GM12878 (cell line): ENCODE measurements around the gene E2F2. TPM values are rescaled to one million over a fixed set of nuclear protein-coding genes. Genes with fewer than 3 reads are reported as not detected.

Experiments
- FOS ChIP-seq: IDR thresholded peaks from 3 replicates; pipeline ENCODE4 v1.6.1; 2011; ENCODE audit warnings: borderline replicate concordance; ENCODE audit not compliant: insufficient read length; ENCODE audit errors: extremely low read depth
- GABPA ChIP-seq: IDR thresholded peaks from 2 replicates; pipeline ENCODE4 v1.6.1; 2014; ENCODE audit warnings: antibody characterized with exemption, low read depth, mild to moderate bottlenecking, inconsistent platforms
- MEF2A ChIP-seq: IDR thresholded peaks from 2 replicates; pipeline ENCODE4 v1.6.1; 2011; ENCODE audit warnings: low read depth, mild to moderate bottlenecking, low read length, moderate library complexity; ENCODE audit not compliant: insufficient read depth
- NR2C1 ChIP-seq: fragments of 450-650 bp; IDR thresholded peaks from 2 replicates; pipeline ENCODE4 v1.6.1; 2017; ENCODE audit warnings: antibody characterized with exemption, mild to moderate bottlenecking, moderate library complexity
- POLR2A ChIP-seq: IDR thresholded peaks from 2 replicates; pipeline ENCODE4 v1.6.1; 2011; ENCODE audit warnings: low read depth, mild to moderate bottlenecking, low read length
- POU2F2 ChIP-seq: IDR thresholded peaks from 3 replicates; pipeline ENCODE4 v1.6.1; 2011; ENCODE audit warnings: low read depth, mild to moderate bottlenecking, low read length, borderline replicate concordance
- RAD51 ChIP-seq: fragments of 450-650 bp; IDR thresholded peaks from 2 replicates; pipeline ENCODE4 v1.6.1; 2016; ENCODE audit warnings: moderate library complexity, mild to moderate bottlenecking, inconsistent platforms
- SIN3A ChIP-seq: IDR thresholded peaks from 2 replicates; pipeline ENCODE4 v1.6.1; 2012; ENCODE audit warnings: low read depth, low read length, improper control_type of control experiment
- SMC3 ChIP-seq: IDR thresholded peaks from 2 replicates; pipeline ENCODE4 v1.6.1; 2011; ENCODE audit warnings: low read length, improper control_type of control experiment, borderline replicate concordance
- STAT1 ChIP-seq: fragments of 450-650 bp; conservative IDR thresholded peaks from 2 replicates; pipeline ENCODE4 v1.6.1; 2014; ENCODE audit warnings: antibody characterized with exemption, mild to moderate bottlenecking
- STAT3 ChIP-seq: IDR thresholded peaks from 2 replicates; pipeline ENCODE4 v1.6.1; 2011; ENCODE audit warnings: low read depth, low read length, improper control_type of control experiment
- polyA plus RNA-seq, 11 experiments: library from polyadenylated mRNA; depleted of rRNA in 4 of 11; unstranded in 6 of 11; stranded (reverse) in 5 of 11; fragments of >200 nt; fragmentation: Nextera tagmentation in 4 of 11; fragmentation: Illumina TruSeq in 1 of 11; extraction: Ambion mirVana in 4 of 11; extraction: Trizol in 1 of 11; gene quantifications; 1 replicate in 1 of 11; 2 replicates in 10 of 11; pipeline versions ENCODE4 v1.2.1 to v1.2.3, GENCODE V29; 2011 to 2016; ENCODE audit warnings: inconsistent platforms in 2 of 11, missing spikeins in 2 of 11, low read depth in 1 of 11
- total RNA-seq, 4 experiments: library from RNA; depleted of rRNA in 3 of 4; stranded (reverse); fragments of >200 nt in 3 of 4; fragmentation: Illumina TruSeq in 1 of 4; extraction: Trizol in 1 of 4; gene quantifications; 2 replicates each; pipeline versions ENCODE4 v1.2.1 to v1.2.3, GENCODE V29; 2013 to 2021
- TF ChIP-seq, protein P1 (sequence below), 3 experiments: IDR thresholded peaks in 2 of 3; conservative IDR thresholded peaks in 1 of 3; 2 replicates each; pipeline ENCODE4 v1.5.1; 2011; ENCODE audit warnings: low read depth in 3 of 3, low read length in 3 of 3, mild to moderate bottlenecking in 3 of 3, control low read depth in 2 of 3, moderate library complexity in 2 of 3, inconsistent platforms in 1 of 3, mixed read lengths in 1 of 3; ENCODE audit not compliant: control insufficient read depth in 2 of 3, insufficient read depth in 1 of 3; ENCODE audit errors: extremely low read depth in 1 of 3
- TF ChIP-seq, protein P2 (sequence below): fragments of 450-650 bp; IDR thresholded peaks from 2 replicates; pipeline ENCODE4 v1.6.1; 2017; ENCODE audit warnings: low read depth, mild to moderate bottlenecking, moderate library complexity
- TF ChIP-seq, protein P3 (sequence below): IDR thresholded peaks from 2 replicates; pipeline ENCODE4 v1.6.1; 2012; ENCODE audit warnings: low read depth, low read length, improper control_type of control experiment
- TF ChIP-seq, protein P4 (sequence below): fragments of 450-650 bp; IDR thresholded peaks from 2 replicates; pipeline ENCODE4 v1.6.1; 2016; ENCODE audit warnings: mild to moderate bottlenecking, moderate library complexity, borderline replicate concordance
- TF ChIP-seq, protein P5 (sequence below): IDR thresholded peaks from 2 replicates; pipeline ENCODE4 v1.6.1; 2011; ENCODE audit warnings: low read depth, mild to moderate bottlenecking, low read length, moderate library complexity, borderline replicate concordance; ENCODE audit errors: extremely low read depth
- TF ChIP-seq, protein P6 (sequence below): IDR thresholded peaks from 2 replicates; pipeline ENCODE4 v1.6.1; 2012; ENCODE audit warnings: low read length, inconsistent platforms
- TF ChIP-seq, protein P7 (sequence below): fragments of 450-650 bp; IDR thresholded peaks from 2 replicates; pipeline ENCODE4 v1.6.1; 2016; ENCODE audit warnings: mild to moderate bottlenecking

Gene E2F2
- total and polyA plus RNA-seq, 10 of the 15 experiments (the other 5 are each of a cell fraction or from before 2014, with no cell fraction given): 3.8 to 27.2 (median 14.6) TPM

DNA sequence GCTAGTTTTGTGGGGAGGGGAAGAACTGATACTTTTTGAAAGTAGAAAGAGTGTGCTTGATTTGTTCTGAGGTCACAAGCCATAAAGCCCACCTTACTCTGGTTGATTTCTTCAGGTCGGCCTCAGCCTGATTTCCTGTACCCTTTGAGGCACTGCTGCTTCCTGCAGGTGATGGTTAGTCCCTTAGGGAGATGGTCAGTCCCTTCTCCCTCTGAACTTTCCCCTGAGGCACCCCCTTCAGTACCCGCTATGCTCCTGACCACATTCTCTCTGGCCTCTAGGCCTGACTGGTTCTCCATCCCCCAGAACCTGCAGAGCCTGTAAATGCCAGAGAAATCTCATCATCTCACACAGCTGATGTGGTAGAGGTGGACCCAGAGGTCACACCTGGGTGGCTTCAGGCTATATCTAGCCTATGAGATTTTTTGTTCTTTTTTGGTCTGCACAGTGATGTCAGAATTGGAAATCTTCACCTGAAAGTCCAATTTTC is 43.3 kb upstream of the E2F2 start (continued):
- TF ChIP-seq, protein P1, sequence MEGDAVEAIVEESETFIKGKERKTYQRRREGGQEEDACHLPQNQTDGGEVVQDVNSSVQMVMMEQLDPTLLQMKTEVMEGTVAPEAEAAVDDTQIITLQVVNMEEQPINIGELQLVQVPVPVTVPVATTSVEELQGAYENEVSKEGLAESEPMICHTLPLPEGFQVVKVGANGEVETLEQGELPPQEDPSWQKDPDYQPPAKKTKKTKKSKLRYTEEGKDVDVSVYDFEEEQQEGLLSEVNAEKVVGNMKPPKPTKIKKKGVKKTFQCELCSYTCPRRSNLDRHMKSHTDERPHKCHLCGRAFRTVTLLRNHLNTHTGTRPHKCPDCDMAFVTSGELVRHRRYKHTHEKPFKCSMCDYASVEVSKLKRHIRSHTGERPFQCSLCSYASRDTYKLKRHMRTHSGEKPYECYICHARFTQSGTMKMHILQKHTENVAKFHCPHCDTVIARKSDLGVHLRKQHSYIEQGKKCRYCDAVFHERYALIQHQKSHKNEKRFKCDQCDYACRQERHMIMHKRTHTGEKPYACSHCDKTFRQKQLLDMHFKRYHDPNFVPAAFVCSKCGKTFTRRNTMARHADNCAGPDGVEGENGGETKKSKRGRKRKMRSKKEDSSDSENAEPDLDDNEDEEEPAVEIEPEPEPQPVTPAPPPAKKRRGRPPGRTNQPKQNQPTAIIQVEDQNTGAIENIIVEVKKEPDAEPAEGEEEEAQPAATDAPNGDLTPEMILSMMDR (IDR thresholded peaks at IDR 0.05 in 2 of 3, conservative IDR thresholded peaks at IDR 0.05 in 1 of 3; ENCODE audit: control insufficient read depth in 2 of 3, extremely low read depth in 1 of 3, insufficient read depth in 1 of 3, low read depth in 3 of 3, low read length in 3 of 3): no peak
- TF ChIP-seq POLR2A (no peak), FOS (no peak), NR2C1 (peak; percentile 16; the same call in 1 of the 2 replicates), STAT1 (no peak), RAD51 (no peak), GABPA (0 out of 2 replicates have a peak, but pooled peaks have one; percentile 8), MEF2A (peak; percentile 87), SIN3A (no peak), SMC3 (no peak), STAT3 (no peak), POU2F2 (no peak)
- TF ChIP-seq, protein P2, sequence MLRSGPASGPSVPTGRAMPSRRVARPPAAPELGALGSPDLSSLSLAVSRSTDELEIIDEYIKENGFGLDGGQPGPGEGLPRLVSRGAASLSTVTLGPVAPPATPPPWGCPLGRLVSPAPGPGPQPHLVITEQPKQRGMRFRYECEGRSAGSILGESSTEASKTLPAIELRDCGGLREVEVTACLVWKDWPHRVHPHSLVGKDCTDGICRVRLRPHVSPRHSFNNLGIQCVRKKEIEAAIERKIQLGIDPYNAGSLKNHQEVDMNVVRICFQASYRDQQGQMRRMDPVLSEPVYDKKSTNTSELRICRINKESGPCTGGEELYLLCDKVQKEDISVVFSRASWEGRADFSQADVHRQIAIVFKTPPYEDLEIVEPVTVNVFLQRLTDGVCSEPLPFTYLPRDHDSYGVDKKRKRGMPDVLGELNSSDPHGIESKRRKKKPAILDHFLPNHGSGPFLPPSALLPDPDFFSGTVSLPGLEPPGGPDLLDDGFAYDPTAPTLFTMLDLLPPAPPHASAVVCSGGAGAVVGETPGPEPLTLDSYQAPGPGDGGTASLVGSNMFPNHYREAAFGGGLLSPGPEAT: no peak; the same call in 1 of the 2 replicates
- TF ChIP-seq, protein P3, sequence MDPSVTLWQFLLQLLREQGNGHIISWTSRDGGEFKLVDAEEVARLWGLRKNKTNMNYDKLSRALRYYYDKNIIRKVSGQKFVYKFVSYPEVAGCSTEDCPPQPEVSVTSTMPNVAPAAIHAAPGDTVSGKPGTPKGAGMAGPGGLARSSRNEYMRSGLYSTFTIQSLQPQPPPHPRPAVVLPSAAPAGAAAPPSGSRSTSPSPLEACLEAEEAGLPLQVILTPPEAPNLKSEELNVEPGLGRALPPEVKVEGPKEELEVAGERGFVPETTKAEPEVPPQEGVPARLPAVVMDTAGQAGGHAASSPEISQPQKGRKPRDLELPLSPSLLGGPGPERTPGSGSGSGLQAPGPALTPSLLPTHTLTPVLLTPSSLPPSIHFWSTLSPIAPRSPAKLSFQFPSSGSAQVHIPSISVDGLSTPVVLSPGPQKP: no peak
- TF ChIP-seq, protein P4, sequence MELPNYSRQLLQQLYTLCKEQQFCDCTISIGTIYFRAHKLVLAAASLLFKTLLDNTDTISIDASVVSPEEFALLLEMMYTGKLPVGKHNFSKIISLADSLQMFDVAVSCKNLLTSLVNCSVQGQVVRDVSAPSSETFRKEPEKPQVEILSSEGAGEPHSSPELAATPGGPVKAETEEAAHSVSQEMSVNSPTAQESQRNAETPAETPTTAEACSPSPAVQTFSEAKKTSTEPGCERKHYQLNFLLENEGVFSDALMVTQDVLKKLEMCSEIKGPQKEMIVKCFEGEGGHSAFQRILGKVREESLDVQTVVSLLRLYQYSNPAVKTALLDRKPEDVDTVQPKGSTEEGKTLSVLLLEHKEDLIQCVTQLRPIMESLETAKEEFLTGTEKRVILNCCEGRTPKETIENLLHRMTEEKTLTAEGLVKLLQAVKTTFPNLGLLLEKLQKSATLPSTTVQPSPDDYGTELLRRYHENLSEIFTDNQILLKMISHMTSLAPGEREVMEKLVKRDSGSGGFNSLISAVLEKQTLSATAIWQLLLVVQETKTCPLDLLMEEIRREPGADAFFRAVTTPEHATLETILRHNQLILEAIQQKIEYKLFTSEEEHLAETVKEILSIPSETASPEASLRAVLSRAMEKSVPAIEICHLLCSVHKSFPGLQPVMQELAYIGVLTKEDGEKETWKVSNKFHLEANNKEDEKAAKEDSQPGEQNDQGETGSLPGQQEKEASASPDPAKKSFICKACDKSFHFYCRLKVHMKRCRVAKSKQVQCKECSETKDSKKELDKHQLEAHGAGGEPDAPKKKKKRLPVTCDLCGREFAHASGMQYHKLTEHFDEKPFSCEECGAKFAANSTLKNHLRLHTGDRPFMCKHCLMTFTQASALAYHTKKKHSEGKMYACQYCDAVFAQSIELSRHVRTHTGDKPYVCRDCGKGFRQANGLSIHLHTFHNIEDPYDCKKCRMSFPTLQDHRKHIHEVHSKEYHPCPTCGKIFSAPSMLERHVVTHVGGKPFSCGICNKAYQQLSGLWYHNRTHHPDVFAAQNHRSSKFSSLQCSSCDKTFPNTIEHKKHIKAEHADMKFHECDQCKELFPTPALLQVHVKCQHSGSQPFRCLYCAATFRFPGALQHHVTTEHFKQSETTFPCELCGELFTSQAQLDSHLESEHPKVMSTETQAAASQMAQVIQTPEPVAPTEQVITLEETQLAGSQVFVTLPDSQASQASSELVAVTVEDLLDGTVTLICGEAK: no peak
- TF ChIP-seq, protein P5, sequence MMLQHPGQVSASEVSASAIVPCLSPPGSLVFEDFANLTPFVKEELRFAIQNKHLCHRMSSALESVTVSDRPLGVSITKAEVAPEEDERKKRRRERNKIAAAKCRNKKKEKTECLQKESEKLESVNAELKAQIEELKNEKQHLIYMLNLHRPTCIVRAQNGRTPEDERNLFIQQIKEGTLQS: no peak
- TF ChIP-seq, protein P6, sequence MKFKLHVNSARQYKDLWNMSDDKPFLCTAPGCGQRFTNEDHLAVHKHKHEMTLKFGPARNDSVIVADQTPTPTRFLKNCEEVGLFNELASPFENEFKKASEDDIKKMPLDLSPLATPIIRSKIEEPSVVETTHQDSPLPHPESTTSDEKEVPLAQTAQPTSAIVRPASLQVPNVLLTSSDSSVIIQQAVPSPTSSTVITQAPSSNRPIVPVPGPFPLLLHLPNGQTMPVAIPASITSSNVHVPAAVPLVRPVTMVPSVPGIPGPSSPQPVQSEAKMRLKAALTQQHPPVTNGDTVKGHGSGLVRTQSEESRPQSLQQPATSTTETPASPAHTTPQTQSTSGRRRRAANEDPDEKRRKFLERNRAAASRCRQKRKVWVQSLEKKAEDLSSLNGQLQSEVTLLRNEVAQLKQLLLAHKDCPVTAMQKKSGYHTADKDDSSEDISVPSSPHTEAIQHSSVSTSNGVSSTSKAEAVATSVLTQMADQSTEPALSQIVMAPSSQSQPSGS: peak; percentile 90
- TF ChIP-seq, protein P7, sequence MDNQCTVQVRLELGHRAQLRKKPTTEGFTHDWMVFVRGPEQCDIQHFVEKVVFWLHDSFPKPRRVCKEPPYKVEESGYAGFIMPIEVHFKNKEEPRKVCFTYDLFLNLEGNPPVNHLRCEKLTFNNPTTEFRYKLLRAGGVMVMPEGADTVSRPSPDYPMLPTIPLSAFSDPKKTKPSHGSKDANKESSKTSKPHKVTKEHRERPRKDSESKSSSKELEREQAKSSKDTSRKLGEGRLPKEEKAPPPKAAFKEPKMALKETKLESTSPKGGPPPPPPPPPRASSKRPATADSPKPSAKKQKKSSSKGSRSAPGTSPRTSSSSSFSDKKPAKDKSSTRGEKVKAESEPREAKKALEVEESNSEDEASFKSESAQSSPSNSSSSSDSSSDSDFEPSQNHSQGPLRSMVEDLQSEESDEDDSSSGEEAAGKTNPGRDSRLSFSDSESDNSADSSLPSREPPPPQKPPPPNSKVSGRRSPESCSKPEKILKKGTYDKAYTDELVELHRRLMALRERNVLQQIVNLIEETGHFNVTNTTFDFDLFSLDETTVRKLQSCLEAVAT: no peak
